ENCODE data around the gene OCA2. TPM values are rescaled to one million over a fixed set of nuclear protein-coding genes. Genes with fewer than 3 reads are reported as not detected.

Gene OCA2
- total and polyA plus RNA-seq, 2 of the 8 experiments (the other 6 are each of a cell fraction or from before 2014, with no cell fraction given) = 0.20 TPM

DNA sequence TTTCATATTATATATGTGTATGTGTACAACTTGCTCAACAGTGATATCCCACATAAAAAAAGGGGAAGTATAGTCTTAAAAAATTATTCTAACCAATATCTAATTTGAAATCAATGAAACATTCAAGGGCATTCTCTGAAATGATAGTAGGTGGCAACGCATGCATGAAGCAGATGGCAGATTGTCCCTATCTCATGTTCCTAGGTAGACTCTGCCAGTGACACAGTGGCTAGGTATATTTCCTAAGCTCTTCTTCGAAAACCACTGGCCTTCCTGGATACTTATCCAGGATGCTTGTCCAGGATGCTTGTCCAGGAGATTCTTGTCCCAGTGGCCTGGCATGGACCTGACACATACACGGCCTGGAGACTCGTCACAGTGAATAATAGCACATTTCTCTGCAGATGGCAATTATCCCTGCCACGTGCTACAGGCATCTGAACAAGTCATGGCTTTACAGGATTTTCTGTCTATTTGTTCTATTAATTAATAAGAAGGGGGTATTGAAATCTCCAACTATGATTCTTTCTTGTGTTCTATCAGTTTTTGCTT lies 54.9 kb downstream of the OCA2 start:
- no peak overlapping the region for H3K4me2 ChIP-seq (ENCODE audit: insufficient read depth in 1 of 2, low read depth in 2 of 2, low read length in 2 of 2)
- H3K4me1 ChIP-seq (replicated peaks in 1 of 4; ENCODE audit: control insufficient read depth in 3 of 4, insufficient read depth in 4 of 4, low read length in 3 of 4) = no peaks in the 10 kb centered on the region
- H2BK12ac ChIP-seq (ENCODE audit: low read depth, low read length) = no peak overlapping the region
- H3K23ac ChIP-seq (ENCODE audit: insufficient read length) = no peak overlapping the region
- DNase-seq (ENCODE audit: low read depth in 1 of 2, low spot score in 2 of 2) (no peak), FAIRE-seq (no peak)
- TF ChIP-seq SP2 (IDR thresholded peaks at IDR 0.05; ENCODE audit: low read length) = no peak
- no peaks in the 10 kb centered on the region for H3K36me3 ChIP-seq (ENCODE audit: control insufficient read depth in 2 of 4, insufficient read depth in 4 of 4, low read length in 3 of 4)
- H3K4ac ChIP-seq (replicated peaks; ENCODE audit: insufficient read length, low read depth, low read length) = no peak overlapping the region
- H3K9ac ChIP-seq (replicated peaks in 1 of 4; ENCODE audit: extremely low read depth in 1 of 4, low read depth in 3 of 4, low read length in 3 of 4) = no peak overlapping the region
- no peaks in the 10 kb centered on the region for H3K27me3 ChIP-seq (replicated peaks in 1 of 4; ENCODE audit: control insufficient read depth in 3 of 4, extremely low read depth in 1 of 4, insufficient read depth in 3 of 4, low read length in 3 of 4)
- no peak overlapping the region for H2AFZ ChIP-seq (ENCODE audit: low read length)
- no peak overlapping the region for H2BK5ac ChIP-seq (ENCODE audit: low read depth, low read length)
- no peak overlapping the region for H3K4me3 ChIP-seq (ENCODE audit: extremely low read depth in 1 of 4, insufficient read depth in 2 of 4, low read depth in 3 of 4, low read length in 4 of 4)
- no peak overlapping the region for H3K14ac ChIP-seq (ENCODE audit: insufficient read length)
- no peaks in the 10 kb centered on the region for H3K79me2 ChIP-seq (ENCODE audit: control insufficient read depth in 1 of 2, insufficient read depth in 2 of 2, low read length in 2 of 2)
- H3K18ac ChIP-seq (ENCODE audit: extremely low read depth, low read length) = no peak overlapping the region
- no peak overlapping the region for H3K56ac ChIP-seq (replicated peaks; ENCODE audit: insufficient read length, low read depth, low read length)
- no peak overlapping the region for H2BK120ac ChIP-seq (replicated peaks; ENCODE audit: low read depth, low read length)
- WGBS, 2 experiments (ENCODE audit: extremely low coverage in 1 of 2, insufficient coverage in 1 of 2, insufficient read length in 1 of 2, insufficient replicate concordance in 2 of 2, low coverage in 1 of 2, low lambda C conversion rate in 2 of 2, missing lambda C conversion rate in 1 of 2) = 84% methylated on average over 5 of the region's 5 CpGs; no CpG with 5 or more reads in 1 of the 2 experiments
- H3K27ac ChIP-seq (ENCODE audit: low read depth, low read length) = no peak overlapping the region
- no peak overlapping the region for H4K8ac ChIP-seq (ENCODE audit: extremely low read depth, insufficient read depth, low read length)
- H3K23me2 ChIP-seq (ENCODE audit: low read depth, low read length) = no peaks in the 10 kb centered on the region
- H2BK15ac ChIP-seq (ENCODE audit: low read length) = no peak overlapping the region
- H3K79me1 ChIP-seq (ENCODE audit: low read depth, low read length) = no peaks in the 10 kb centered on the region
- ChIA-PET CTCF (ENCODE audit: partially characterized antibody) (interaction anchor here (1.0 to 1.6 kb wide), 2 partner anchors 22 to 82 kb away, joined by 3 to 6 read pairs; no protein-coding TSS in a partner anchor), POLR2A (ENCODE audit: partially characterized antibody) (no interaction called here)
- no peak overlapping the region for H2BK20ac ChIP-seq (ENCODE audit: low read length)
- H4K5ac ChIP-seq (ENCODE audit: insufficient read length, low read depth, low read length) = no peak overlapping the region
- H3K9me3 ChIP-seq (ENCODE audit: insufficient read depth in 2 of 2, low read depth in 1 of 2, low read length in 1 of 2) = 0 out of 4 replicates have a peak, but pooled peaks cover 0 to 2% of the 10 kb centered on the region in 2 experiments
- H4K91ac ChIP-seq (replicated peaks; ENCODE audit: insufficient read length, low read length) = no peak overlapping the region
- no peak overlapping the region for H2AK5ac ChIP-seq (ENCODE audit: low read depth, low read length)
- H4K20me1 ChIP-seq (replicated peaks in 1 of 2; ENCODE audit: control insufficient read depth in 1 of 2, insufficient read depth in 2 of 2, low read length in 2 of 2) = no peaks in the 10 kb centered on the region

Measured in H1 (cell line).